Measurements from ENCODE around the gene SMYD3.

- TF ChIP-seq, protein P1, sequence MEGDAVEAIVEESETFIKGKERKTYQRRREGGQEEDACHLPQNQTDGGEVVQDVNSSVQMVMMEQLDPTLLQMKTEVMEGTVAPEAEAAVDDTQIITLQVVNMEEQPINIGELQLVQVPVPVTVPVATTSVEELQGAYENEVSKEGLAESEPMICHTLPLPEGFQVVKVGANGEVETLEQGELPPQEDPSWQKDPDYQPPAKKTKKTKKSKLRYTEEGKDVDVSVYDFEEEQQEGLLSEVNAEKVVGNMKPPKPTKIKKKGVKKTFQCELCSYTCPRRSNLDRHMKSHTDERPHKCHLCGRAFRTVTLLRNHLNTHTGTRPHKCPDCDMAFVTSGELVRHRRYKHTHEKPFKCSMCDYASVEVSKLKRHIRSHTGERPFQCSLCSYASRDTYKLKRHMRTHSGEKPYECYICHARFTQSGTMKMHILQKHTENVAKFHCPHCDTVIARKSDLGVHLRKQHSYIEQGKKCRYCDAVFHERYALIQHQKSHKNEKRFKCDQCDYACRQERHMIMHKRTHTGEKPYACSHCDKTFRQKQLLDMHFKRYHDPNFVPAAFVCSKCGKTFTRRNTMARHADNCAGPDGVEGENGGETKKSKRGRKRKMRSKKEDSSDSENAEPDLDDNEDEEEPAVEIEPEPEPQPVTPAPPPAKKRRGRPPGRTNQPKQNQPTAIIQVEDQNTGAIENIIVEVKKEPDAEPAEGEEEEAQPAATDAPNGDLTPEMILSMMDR (conservative IDR thresholded peaks at IDR 0.05 in 1 of 2, IDR thresholded peaks at IDR 0.05 in 1 of 2; ENCODE audit: low read depth in 1 of 2, low read length in 2 of 2): no peak
- TF ChIP-seq EZH2 (IDR thresholded peaks at IDR 0.05; ENCODE audit: low read length, missing control alignments): no peak
Observed at GRCh38 chr1:246193537-246193936, 313.5 kb downstream of the SMYD3 start.
